Activated CD4-positive, alpha-beta T cell treated with anti-CD3 and anti-CD28 coated beads for 48 hours (primary cell): ENCODE measurements around the gene FAM184B.

Source experiments
- DNase-seq: peaks from one replicate; pipeline ENCODE4 v3.0.0-alpha.2; 2020

FAM184B gene

GRCh38 chr4:17623451-17624001, 157.9 kb downstream of the FAM184B start:
- no peak for DNase-seq

- no peak for DNase-seq
These were observed 161.9 kb downstream of the FAM184B start for GRCh38 chr4:17619416-17620105.

GRCh38 chr4:17618926-17619325, 162.5 kb downstream of the FAM184B start:
- DNase-seq = no peak

GRCh38 chr4:17616283-17616682, 165.1 kb downstream of the FAM184B start:
- no peak for DNase-seq

- peak; percentile 97 for DNase-seq
These were observed 166.8 kb downstream of the FAM184B start, which contains the start of gene MED28 for GRCh38 chr4:17614416-17615299. MED28 (plus strand) TSS chr4:17614641; CDS start chr4:17614655, 14 bp downstream.

GRCh38 chr4:17613761-17614415, 167.5 kb downstream of the FAM184B start:
- no peak for DNase-seq

GRCh38 chr4:17605236-17605635, 176.2 kb downstream of the FAM184B start:
- no peak for DNase-seq

GRCh38 chr4:17599826-17600225, 181.6 kb downstream of the FAM184B start:
- no peak for DNase-seq

GRCh38 chr4:17597517-17597916, 183.9 kb downstream of the FAM184B start:
- DNase-seq = peak; percentile 6

GRCh38 chr4:17595471-17596005, 185.9 kb downstream of the FAM184B start:
- DNase-seq = no peak

- no peak for DNase-seq
These were observed 192.1 kb downstream of the FAM184B start for GRCh38 chr4:17589355-17589754.

GRCh38 chr4:17587094-17587822, 194.2 kb downstream of the FAM184B start:
- DNase-seq = no peak

- DNase-seq = no peak
These were observed 196.8 kb downstream of the FAM184B start for GRCh38 chr4:17584521-17585213.

GRCh38 chr4:17583941-17584340, 197.5 kb downstream of the FAM184B start:
- DNase-seq = no peak

- DNase-seq = no peak
These were observed 198.1 kb downstream of the FAM184B start for GRCh38 chr4:17583276-17583675.

GRCh38 chr4:17580969-17581368, 200.5 kb downstream of the FAM184B start:
- DNase-seq = no peak
